Neural progenitor cell (in vitro differentiated cells): ENCODE data around the gene NSFL1C.

Experiments
- CTCF ChIP-seq: fragments of 200-600 bp; sonication (generic); IDR thresholded peaks from 2 replicates; pipeline ENCODE4 v1.5.1; 2017; ENCODE audit warnings: antibody characterized with exemption, mild to moderate bottlenecking
- EZH2 ChIP-seq: fragments of 200-600 bp; sonication (generic); IDR thresholded peaks from 2 replicates; pipeline ENCODE4 v1.6.1; 2017; ENCODE audit warnings: antibody characterized with exemption, mild to moderate bottlenecking, moderate library complexity

GRCh38 chr20:1505871-1506270 lies 39.2 kb upstream of the NSFL1C start:
- TF ChIP-seq EZH2 (no peak), CTCF (no peak)
